Brain microvascular endothelial cell (primary cell): ENCODE measurements around the gene OR10G6.

ENCODE experiments used
- DNase-seq: peaks from one replicate; pipeline ENCODE4 v3.0.0-alpha.2; 2020
- H3K27ac ChIP-seq: fragments of 250-450 bp; sonication (Bioruptor Pico); 2 replicates; pipeline ENCODE4 v1.5.1; 2020; ENCODE audit warnings: mild to moderate bottlenecking, moderate library complexity
- H3K27me3 ChIP-seq: fragments of 250-450 bp; sonication (Bioruptor Pico); replicated peaks from 2 replicates; pipeline ENCODE4 v1.5.1; 2020; ENCODE audit warnings: mild to moderate bottlenecking
- H3K36me3 ChIP-seq: fragments of 250-450 bp; sonication (Bioruptor Pico); replicated peaks from 2 replicates; pipeline ENCODE4 v1.5.1; 2020; ENCODE audit warnings: mild to moderate bottlenecking
- H3K4me3 ChIP-seq: 2 replicates; pipeline ENCODE4 v1.5.1; 2011; ENCODE audit warnings: low read depth, mild to moderate bottlenecking, control low read depth, low read length, moderate library complexity
- in situ Hi-C: cut with HindIII; loops from 2 replicates; pipeline ENCODE4 v1.10.0; 2017; ENCODE audit warnings: low sequenced_read_pairs, low pct_ligation_motif_present
- TF ChIP-seq, protein P1 (sequence below): IDR thresholded peaks from 2 replicates; pipeline ENCODE4 v1.5.1; 2011; ENCODE audit warnings: low read depth, mild to moderate bottlenecking, moderate library complexity, low read length, control low read depth, inconsistent platforms; ENCODE audit errors: missing control alignments

The OR10G6 gene

DNA sequence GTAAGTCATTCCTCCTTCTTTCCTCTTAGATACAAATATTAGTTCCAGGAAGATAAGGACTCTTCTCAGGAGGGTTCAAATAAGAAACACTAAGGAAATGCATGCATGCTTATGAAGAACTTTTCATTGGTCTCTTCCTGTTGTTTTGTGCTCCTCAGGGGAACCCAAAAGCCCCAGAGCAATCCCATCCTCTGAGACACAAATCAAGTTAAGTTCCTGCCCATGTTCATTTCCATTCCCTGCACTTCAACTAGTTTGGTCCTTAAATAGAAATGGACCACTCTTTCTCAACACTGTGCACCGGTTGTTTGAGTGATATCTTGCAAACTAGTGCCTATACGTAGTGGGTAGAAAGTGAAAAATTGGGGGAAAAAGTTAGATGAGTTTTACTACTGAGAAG, 17.7 kb upstream of the OR10G6 start, which contains the start of gene OR10G4:
Gene OR10G4, plus strand, starts transcription at position 301 of the 400 bp plus-strand sequence. CDS start 2,578 bp downstream, outside the sequence.
- in situ Hi-C loops = no loop called here

DNA sequence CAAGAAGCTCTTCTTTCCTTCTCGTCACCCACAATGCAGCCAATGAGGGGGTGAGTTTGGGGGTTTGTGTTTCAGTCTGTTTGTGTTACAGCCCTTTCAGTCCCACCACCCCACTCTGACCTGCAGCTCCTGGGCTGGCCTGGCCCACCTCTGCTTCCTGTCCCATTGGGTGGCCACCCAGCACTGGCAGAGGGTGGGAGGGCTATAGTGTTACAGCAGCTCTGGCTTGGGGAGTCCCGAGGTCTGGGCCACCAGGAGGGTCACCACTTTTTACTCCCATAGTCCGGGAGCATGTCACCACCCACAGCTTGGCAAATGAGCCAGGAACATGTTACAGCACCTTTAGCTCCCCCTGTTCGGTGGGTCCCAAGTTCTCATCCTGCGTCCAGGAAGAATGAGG, 15.7 kb downstream of the OR10G6 start:
- DNase-seq = no peak
- H3K27me3 ChIP-seq = no peaks in the 10 kb centered on the region
- no peaks in the 10 kb centered on the region for H3K36me3 ChIP-seq
- TF ChIP-seq, protein P1, sequence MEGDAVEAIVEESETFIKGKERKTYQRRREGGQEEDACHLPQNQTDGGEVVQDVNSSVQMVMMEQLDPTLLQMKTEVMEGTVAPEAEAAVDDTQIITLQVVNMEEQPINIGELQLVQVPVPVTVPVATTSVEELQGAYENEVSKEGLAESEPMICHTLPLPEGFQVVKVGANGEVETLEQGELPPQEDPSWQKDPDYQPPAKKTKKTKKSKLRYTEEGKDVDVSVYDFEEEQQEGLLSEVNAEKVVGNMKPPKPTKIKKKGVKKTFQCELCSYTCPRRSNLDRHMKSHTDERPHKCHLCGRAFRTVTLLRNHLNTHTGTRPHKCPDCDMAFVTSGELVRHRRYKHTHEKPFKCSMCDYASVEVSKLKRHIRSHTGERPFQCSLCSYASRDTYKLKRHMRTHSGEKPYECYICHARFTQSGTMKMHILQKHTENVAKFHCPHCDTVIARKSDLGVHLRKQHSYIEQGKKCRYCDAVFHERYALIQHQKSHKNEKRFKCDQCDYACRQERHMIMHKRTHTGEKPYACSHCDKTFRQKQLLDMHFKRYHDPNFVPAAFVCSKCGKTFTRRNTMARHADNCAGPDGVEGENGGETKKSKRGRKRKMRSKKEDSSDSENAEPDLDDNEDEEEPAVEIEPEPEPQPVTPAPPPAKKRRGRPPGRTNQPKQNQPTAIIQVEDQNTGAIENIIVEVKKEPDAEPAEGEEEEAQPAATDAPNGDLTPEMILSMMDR = no peak
- H3K27ac ChIP-seq = no peak overlapping the region
- in situ Hi-C loops = no loop called here
- H3K4me3 ChIP-seq = no peak overlapping the region

More for the DNA sequence above, 17.7 kb upstream of the OR10G6 start, which contains the start of gene OR10G4:
- Histone ChIP-seq H3K27ac (no peak within 1 kb of the TSS), H3K36me3 (no peaks in the 10 kb centered on the region), H3K4me3 (no peak within 1 kb of the TSS), H3K27me3 (no peaks in the 10 kb centered on the region)
- TF ChIP-seq, protein P1 = no peak
- DNase-seq = no peak

DNA sequence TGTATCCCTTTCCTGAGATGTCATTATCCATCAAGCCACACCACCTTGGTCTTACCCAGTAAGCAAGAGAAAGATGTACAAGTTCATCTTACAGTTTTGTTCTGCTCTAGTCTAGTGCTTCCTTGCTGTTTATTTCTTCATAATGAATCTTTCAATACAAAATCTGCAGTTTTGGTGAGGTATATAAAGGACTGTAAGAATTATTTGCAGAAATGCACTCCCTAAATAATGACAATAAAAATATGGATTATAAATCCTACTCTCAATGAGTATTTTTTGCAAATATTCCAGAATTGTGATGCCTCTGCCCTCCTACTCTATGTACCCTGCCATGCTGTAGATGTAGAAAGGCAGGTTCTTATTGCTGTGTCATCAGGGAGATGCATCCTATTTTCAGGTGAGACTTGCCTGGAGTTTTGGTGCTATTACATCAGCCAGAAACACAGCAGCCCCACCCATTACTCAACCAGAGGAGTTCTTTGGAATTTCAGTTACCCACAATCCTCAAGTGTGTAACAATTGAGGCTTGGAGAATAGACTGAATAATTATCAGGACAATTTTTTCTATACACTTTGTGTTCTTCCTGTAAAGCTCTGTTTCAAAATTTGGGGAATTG, 17.1 kb downstream of the OR10G6 start, which contains the start of gene OR10S1:
Gene OR10S1, minus strand, starts transcription at position 51 of the 617 bp plus-strand sequence. CDS start 117 bp downstream, outside the sequence.
- Histone ChIP-seq H3K4me3 (no peak within 1 kb of the TSS), H3K27me3 (no peaks in the 10 kb centered on the region), H3K36me3 (no peaks in the 10 kb centered on the region), H3K27ac (no peak within 1 kb of the TSS)
- in situ Hi-C loops = no loop called here
- DNase-seq = no peak
- TF ChIP-seq, protein P1 = no peak

DNA sequence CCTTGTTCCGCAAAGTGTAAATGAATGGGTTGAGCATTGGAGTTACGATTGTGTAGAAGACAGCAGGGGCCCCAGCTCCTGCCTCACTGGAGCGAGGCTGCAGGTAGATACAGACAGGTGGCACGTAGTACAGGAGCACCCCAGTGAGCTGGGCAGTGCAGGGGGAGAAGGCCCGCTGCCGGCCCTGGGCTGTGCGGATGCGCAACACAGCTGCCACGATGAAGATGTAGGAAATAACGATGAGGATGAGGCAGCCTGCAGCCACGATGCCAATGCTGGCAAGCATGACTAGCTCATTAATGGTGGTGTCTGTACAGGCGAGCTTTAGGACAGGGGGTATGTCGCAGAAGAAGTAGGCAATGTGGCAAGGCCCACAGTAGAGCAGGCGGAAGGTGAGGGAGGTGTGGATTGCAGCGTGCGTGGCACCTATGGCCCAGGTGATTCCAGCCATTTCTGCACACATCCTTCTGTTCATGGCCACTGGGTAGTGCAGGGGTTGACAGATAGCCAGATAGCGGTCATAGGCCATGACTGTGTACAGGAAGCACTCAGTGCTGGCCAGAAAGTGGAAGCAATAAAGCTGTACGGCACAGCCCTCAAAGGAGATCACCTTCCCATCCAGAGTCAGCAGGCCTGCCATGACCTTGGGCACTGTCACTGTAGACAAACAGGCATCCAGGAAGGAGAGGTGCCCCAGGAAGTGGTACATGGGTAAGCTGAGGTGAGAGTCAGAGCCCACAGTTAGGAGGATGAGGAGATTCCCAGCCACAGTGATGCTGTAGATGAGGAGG, 18.0 kb downstream of the OR10G6 start:
- in situ Hi-C loops = no loop called here
- no peak for DNase-seq
- H3K4me3 ChIP-seq = no peak overlapping the region
- TF ChIP-seq, protein P1 = no peak
- no peak overlapping the region for H3K27ac ChIP-seq
- H3K27me3 ChIP-seq = no peaks in the 10 kb centered on the region
- H3K36me3 ChIP-seq = no peaks in the 10 kb centered on the region

DNA sequence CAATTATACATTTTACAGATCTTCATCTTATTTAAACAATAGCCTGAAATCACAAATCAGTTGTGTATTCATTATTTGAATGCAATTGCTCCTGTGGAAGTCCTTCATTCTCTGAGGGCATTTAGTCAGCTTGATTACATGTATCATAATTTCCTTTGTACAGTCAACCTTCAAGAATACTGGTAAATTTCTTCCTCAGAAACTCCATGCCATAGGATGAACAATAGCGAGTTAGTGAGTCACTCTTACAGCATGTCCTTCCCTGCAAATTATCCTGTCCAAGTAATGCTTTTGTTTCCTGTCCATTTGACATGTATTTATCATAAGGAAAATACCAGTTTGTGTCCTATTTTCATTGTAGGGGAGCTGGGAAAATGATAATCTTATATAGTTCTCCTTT, 21.1 kb downstream of the OR10G6 start:
- TF ChIP-seq, protein P1 = no peak
- DNase-seq = peak; percentile 17
- Histone ChIP-seq H3K27me3 (no peaks in the 10 kb centered on the region), H3K4me3 (no peak overlapping the region), H3K36me3 (no peaks in the 10 kb centered on the region), H3K27ac (no peak overlapping the region)
- in situ Hi-C loops = no loop called here
